Tibial artery (tissue), 4 donors: ENCODE data around the gene SUB1.

Source experiments
- DNase-seq, 2 donors: peaks; one replicate each; pipeline ENCODE4 v3.0.0-alpha.2; 2019
- H3K27ac ChIP-seq, 2 donors: fragments of 200-600 bp; sonication (generic) in 1 of 2; 1 replicate in 1 of 2; 2 replicates in 1 of 2; pipeline ENCODE4 v1.5.1; 2018 to 2019; ENCODE audit warnings: mild to moderate bottlenecking in 1 of 2
- H3K27me3 ChIP-seq, 2 donors: fragments of 200-600 bp; sonication (generic) in 1 of 2; one replicate each; pipeline versions ENCODE4 v1.5.1 to v1.6.0; 2016 to 2019
- H3K36me3 ChIP-seq, 3 donors: fragments of 200-600 bp; sonication (generic) in 2 of 3; one replicate each; pipeline ENCODE4 v1.5.1; 2016 to 2019; ENCODE audit warnings: mild to moderate bottlenecking in 2 of 3
- H3K4me1 ChIP-seq, 4 donors: fragments of 200-600 bp; sonication (generic) in 2 of 4; 1 replicate in 3 of 4; 2 replicates in 1 of 4; pipeline ENCODE4 v1.5.1; 2016 to 2019
- H3K4me3 ChIP-seq, 2 donors: fragments of 200-600 bp; sonication (generic) in 1 of 2; 1 replicate in 1 of 2; 2 replicates in 1 of 2; pipeline ENCODE4 v1.5.1; 2018 to 2019; ENCODE audit warnings: mild to moderate bottlenecking in 2 of 2
- H3K9me3 ChIP-seq, 3 donors: fragments of 200-600 bp; sonication (generic) in 1 of 3; one replicate each; pipeline ENCODE4 v1.5.1; 2016 to 2019
- intact Hi-C: fragments of 100-400 bp; cut with DNase I; formaldehyde crosslinking; loops from one replicate; pipeline ENCODE4 v1.15.0; 2023; ENCODE audit warnings: low total_unique reads
- TF ChIP-seq, protein P1 (sequence below), 2 experiments: fragments of 200-600 bp in 1 of 2; fragments of 450-650 bp in 1 of 2; IDR thresholded peaks; one replicate each; pipeline ENCODE4 v1.5.1; 2017 to 2019; ENCODE audit warnings: antibody characterized with exemption in 2 of 2, mild to moderate bottlenecking in 1 of 2, moderate library complexity in 1 of 2

Gene SUB1

DNA sequence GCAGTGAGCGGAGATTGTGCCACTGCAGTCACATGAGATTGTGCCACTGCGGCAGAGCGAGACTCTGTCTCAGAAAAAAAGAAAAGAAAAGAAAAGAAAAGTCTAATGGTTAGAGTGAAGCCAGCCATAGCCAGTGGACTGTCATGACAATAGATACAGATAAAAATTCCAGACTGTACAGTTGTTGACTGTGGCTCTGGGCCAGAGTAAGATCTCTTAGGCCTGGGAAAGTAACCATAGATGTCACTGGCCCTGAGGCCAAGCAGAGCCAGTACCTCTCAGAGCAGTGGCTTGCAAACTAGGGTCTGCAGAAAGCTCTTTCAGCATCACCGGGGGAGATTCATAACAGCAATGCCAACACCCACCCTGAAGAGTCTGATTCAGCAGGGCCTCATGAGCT lies 44.1 kb upstream of the SUB1 start:
- DNase-seq = no peak
- peaks cover 0 to 10% (median 0%) of the 10 kb centered on the region in 4 donors for H3K4me1 ChIP-seq
- intact Hi-C loops = no loop called here
- H3K4me3 ChIP-seq = no peak overlapping the region
- H3K9me3 ChIP-seq = no peaks in the 10 kb centered on the region
- no peaks in the 10 kb centered on the region for H3K36me3 ChIP-seq
- TF ChIP-seq, protein P1, sequence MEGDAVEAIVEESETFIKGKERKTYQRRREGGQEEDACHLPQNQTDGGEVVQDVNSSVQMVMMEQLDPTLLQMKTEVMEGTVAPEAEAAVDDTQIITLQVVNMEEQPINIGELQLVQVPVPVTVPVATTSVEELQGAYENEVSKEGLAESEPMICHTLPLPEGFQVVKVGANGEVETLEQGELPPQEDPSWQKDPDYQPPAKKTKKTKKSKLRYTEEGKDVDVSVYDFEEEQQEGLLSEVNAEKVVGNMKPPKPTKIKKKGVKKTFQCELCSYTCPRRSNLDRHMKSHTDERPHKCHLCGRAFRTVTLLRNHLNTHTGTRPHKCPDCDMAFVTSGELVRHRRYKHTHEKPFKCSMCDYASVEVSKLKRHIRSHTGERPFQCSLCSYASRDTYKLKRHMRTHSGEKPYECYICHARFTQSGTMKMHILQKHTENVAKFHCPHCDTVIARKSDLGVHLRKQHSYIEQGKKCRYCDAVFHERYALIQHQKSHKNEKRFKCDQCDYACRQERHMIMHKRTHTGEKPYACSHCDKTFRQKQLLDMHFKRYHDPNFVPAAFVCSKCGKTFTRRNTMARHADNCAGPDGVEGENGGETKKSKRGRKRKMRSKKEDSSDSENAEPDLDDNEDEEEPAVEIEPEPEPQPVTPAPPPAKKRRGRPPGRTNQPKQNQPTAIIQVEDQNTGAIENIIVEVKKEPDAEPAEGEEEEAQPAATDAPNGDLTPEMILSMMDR (IDR thresholded peaks at IDR 0.05) = no peak
- H3K27ac ChIP-seq = no peak overlapping the region
- no peaks in the 10 kb centered on the region for H3K27me3 ChIP-seq

DNA sequence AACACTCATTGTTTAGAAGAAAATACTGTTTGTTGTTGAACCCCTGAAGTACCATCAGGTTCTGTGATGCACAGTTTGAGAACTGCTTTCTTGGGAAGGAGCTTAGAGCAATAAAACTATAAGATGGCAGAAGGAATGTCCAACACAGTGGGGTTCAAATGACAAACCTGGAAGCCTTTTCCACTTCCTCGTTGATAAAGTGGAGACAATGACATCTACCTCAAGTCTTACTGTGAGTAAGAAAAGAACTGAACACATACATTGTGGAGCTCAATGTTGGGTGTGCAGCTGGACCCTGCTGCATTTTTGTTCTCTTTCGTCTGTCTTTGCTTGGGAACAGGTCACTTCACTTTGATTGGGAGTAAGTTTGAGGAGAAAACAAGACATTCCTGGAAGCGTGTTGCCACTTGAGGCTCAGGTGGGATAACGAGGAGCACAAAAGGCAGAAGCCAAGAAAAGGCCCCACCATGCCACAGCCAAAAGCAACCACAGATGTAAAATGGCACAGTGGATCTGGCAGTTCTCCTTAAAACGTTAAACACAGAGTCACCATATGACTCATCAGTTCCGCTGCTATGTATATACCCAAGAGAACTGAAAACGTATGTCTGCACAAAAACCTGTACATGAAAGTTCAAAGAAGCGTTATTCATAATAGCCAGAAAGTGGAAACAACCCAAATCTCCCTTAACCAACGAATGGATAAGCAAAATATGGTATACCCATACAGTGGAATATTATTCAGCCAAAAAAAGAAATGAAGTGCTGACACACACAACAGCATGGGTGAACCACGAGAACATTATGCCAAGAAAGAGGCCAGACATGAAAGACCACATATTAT lies 42.9 kb upstream of the SUB1 start:
- Histone ChIP-seq H3K27me3 (no peaks in the 10 kb centered on the region), H3K27ac (no peak overlapping the region), H3K4me1 (peaks cover 0 to 10% (median 0%) of the 10 kb centered on the region in 4 donors), H3K4me3 (no peak overlapping the region), H3K36me3 (no peaks in the 10 kb centered on the region), H3K9me3 (no peaks in the 10 kb centered on the region)
- DNase-seq = no peak
- TF ChIP-seq, protein P1 (IDR thresholded peaks at IDR 0.05) = no peak
- intact Hi-C loops = no loop called here

DNA sequence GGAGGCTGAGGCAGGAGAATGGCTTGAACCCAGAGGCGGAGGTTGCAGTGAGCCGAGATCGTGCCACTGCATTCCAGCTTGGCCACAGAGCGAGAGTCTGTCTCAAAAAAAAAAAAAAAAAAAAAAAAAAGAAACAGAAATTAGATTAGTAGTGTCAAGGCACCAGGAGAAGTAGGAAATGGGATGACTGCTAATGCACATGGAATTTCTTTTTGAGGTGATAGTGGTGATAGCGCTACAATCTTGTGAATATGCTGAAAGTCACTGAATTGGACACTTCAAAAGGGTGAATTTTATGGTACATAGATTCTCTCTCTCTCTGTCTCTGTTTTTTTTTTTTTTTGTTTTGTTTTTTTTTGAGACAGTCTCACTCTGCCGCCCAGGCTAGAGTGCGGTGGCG lies 42.1 kb upstream of the SUB1 start:
- H3K36me3 ChIP-seq = no peaks in the 10 kb centered on the region
- TF ChIP-seq, protein P1 (IDR thresholded peaks at IDR 0.05) = no peak
- peaks cover 0 to 5% (median 0%) of the 10 kb centered on the region in 4 donors for H3K4me1 ChIP-seq
- intact Hi-C loops = no loop called here
- no peaks in the 10 kb centered on the region for H3K27me3 ChIP-seq
- no peaks in the 10 kb centered on the region for H3K9me3 ChIP-seq
- no peak for DNase-seq
- H3K27ac ChIP-seq = no peak overlapping the region
- no peak overlapping the region for H3K4me3 ChIP-seq

DNA sequence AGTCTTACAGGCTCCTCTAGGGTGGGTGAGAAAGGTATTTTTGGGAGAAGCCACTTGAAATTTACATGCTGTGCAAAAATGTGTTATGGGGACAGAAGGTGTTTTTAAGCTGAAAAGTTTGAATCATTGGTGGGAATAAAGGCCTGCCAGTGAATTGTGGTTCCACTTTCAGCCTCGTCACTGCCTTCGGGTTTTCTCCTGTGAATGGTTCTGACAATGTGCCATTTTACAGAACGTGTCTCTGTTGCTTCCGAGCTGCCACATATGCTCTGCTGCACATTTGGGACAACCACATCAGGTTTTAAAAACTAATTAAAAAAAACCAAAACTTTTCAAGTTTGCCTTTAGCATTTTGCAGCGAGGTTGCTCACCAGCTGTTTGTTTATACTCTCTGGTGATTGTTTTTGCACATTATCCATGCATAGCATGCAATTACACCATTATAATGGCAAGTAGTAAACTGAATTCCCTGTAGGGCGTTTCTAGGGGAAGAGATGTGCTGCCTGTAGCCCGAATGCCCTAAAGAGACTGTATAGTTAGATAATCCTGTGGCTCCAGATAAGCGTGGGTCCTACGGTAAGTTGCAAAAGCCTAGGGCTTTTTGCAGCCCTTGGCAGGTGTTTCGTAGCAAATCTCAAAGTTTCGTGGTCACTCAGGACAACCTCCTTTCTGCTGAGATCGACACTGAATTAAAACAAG lies 40.1 kb upstream of the SUB1 start:
- Histone ChIP-seq H3K4me3 (no peak overlapping the region), H3K27ac (no peak overlapping the region), H3K4me1 (no peaks in the 10 kb centered on the region), H3K9me3 (no peaks in the 10 kb centered on the region), H3K36me3 (no peaks in the 10 kb centered on the region), H3K27me3 (no peaks in the 10 kb centered on the region)
- DNase-seq = no peak
- intact Hi-C loops = no loop called here
- TF ChIP-seq, protein P1 (IDR thresholded peaks at IDR 0.05) = no peak

DNA sequence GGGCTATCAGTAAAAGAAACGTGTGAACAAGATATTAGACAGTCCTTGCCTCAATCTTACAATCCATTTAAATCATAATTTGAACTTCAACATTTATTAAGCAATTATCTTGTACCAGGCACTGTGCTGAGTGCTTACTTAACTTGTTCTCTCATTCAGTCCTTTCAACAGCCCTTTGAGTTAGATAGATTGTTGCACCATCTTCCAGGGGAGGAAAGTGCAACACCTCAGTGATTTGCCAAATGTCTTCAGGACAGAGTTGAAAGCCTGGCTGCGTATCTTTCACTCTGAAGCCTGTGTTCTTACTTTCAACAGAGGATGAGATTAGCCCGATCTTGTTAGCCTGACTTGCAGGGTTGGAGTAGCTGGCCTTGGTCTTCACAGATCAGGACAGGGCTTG lies 34.2 kb upstream of the SUB1 start:
- H3K36me3 ChIP-seq = no peaks in the 10 kb centered on the region
- no peaks in the 10 kb centered on the region for H3K9me3 ChIP-seq
- no peaks in the 10 kb centered on the region for H3K27me3 ChIP-seq
- no peak overlapping the region for H3K4me3 ChIP-seq
- H3K4me1 ChIP-seq = no peaks in the 10 kb centered on the region
- DNase-seq = no peak
- intact Hi-C loops = no loop called here
- no peak overlapping the region for H3K27ac ChIP-seq
- TF ChIP-seq, protein P1 (IDR thresholded peaks at IDR 0.05) = no peak
